HepG2 (cell line): ENCODE measurements around the gene BPIFB2. TPM values are rescaled to one million over a fixed set of nuclear protein-coding genes. Genes with fewer than 3 reads are reported as not detected.
A peak's percentile ranks its signal among the peaks of the same experiment; 100 is the strongest.

ENCODE experiments used
- AGO2 ChIP-seq: fragments of 200-400 bp; formaldehyde crosslinking; optimal IDR thresholded peaks from 2 replicates; pipeline ENCODE3; 2017; ENCODE audit warnings: mild to moderate bottlenecking, low read depth, low read length, moderate library complexity
- AKAP8 ChIP-seq: sonication (generic); formaldehyde crosslinking; IDR thresholded peaks from 2 replicates; pipeline ENCODE4 v1.5.1; 2020; ENCODE audit warnings: mild to moderate bottlenecking, missing genetic modification reagents
- ARID2 ChIP-seq: sonication (generic); formaldehyde crosslinking; IDR thresholded peaks from 2 replicates; pipeline ENCODE4 v1.8.1; 2022; ENCODE audit warnings: mild to moderate bottlenecking, missing genetic modification reagents, borderline replicate concordance
- ATF7-NPFF ChIP-seq: sonication (generic); formaldehyde crosslinking; IDR thresholded peaks from 2 replicates; pipeline ENCODE4 v1.8.1; 2023; ENCODE audit warnings: mild to moderate bottlenecking, low read depth, missing genetic modification reagents, moderate library complexity
- FOXC1 ChIP-seq: sonication (generic); formaldehyde crosslinking; IDR thresholded peaks from 2 replicates; pipeline ENCODE4 v1.8.0; 2022; ENCODE audit warnings: mild to moderate bottlenecking, missing genetic modification reagents, borderline replicate concordance
- GATA4 ChIP-seq: sonication (generic); IDR thresholded peaks from 2 replicates; pipeline ENCODE4 v1.6.1; 2016; ENCODE audit warnings: antibody characterized with exemption, low read depth, borderline replicate concordance
- IRF2 ChIP-seq: IDR thresholded peaks from 2 replicates; pipeline ENCODE4 v1.6.1; 2018; ENCODE audit warnings: missing genetic modification reagents, missing compliant biosample characterization
- KDM2A ChIP-seq: sonication (generic); formaldehyde crosslinking; IDR thresholded peaks from 2 replicates; pipeline ENCODE4 v1.4.0; 2020; ENCODE audit warnings: low read depth, missing genetic modification reagents, borderline replicate concordance
- MTF1 ChIP-seq: sonication (generic); formaldehyde crosslinking; IDR thresholded peaks from 2 replicates; pipeline ENCODE4 v1.5.0; 2020; ENCODE audit warnings: missing genetic modification reagents
- NFE2 ChIP-seq: sonication (generic); formaldehyde crosslinking; IDR thresholded peaks from 2 replicates; pipeline ENCODE4 v1.4.0; 2020; ENCODE audit warnings: missing genetic modification reagents
- POLR2AphosphoS5 ChIP-seq: IDR thresholded peaks from 2 replicates; pipeline ENCODE4 v1.6.1; 2012; ENCODE audit warnings: low read depth, low read length
- RFX5 ChIP-seq: IDR thresholded peaks from 2 replicates; pipeline ENCODE4 v1.6.1; 2011; ENCODE audit warnings: low read depth, low read length, improper control_type of control experiment
- RXRB ChIP-seq: IDR thresholded peaks from 2 replicates; pipeline ENCODE4 v1.6.1; 2016; ENCODE audit warnings: borderline replicate concordance, missing genetic modification reagents, missing compliant biosample characterization
- TGIF2 ChIP-seq: IDR thresholded peaks from 2 replicates; pipeline ENCODE4 v1.6.1; 2016; ENCODE audit warnings: control low read depth, missing compliant biosample characterization
- THAP7 ChIP-seq: sonication (generic); formaldehyde crosslinking; IDR thresholded peaks from 2 replicates; pipeline ENCODE4 v1.8.1; 2023; ENCODE audit warnings: mild to moderate bottlenecking, missing genetic modification reagents
- ZBTB33 ChIP-seq: sonication (generic); formaldehyde crosslinking; IDR thresholded peaks from 2 replicates; pipeline ENCODE4 v1.4.0; 2020; ENCODE audit warnings: missing genetic modification reagents
- ZFP1 ChIP-seq: IDR thresholded peaks from 2 replicates; pipeline ENCODE4 v1.6.1; 2016
- ZNF451 ChIP-seq: sonication (generic); formaldehyde crosslinking; IDR thresholded peaks from 2 replicates; pipeline ENCODE4 v1.5.0; 2020; ENCODE audit warnings: mild to moderate bottlenecking, missing genetic modification reagents
- ZNF547 ChIP-seq: sonication (generic); formaldehyde crosslinking; IDR thresholded peaks from 2 replicates; pipeline ENCODE4 v1.5.1; 2020; ENCODE audit warnings: mild to moderate bottlenecking, missing genetic modification reagents
- ZNF572 ChIP-seq: sonication (generic); formaldehyde crosslinking; IDR thresholded peaks from 2 replicates; pipeline ENCODE4 v1.5.1; 2020; ENCODE audit warnings: mild to moderate bottlenecking, missing genetic modification reagents
- ZNF607 ChIP-seq: sonication (generic); formaldehyde crosslinking; IDR thresholded peaks from 2 replicates; pipeline ENCODE4 v1.5.1; 2020; ENCODE audit warnings: missing genetic modification reagents, mild to moderate bottlenecking, borderline replicate concordance
- ZNF687 ChIP-seq: sonication (generic); formaldehyde crosslinking; IDR thresholded peaks from 2 replicates; pipeline ENCODE4 v1.5.1; 2020; ENCODE audit warnings: mild to moderate bottlenecking, missing genetic modification reagents, moderate library complexity
- ZSCAN21 ChIP-seq: sonication (generic); formaldehyde crosslinking; IDR thresholded peaks from 2 replicates; pipeline ENCODE4 v1.8.0; 2022; ENCODE audit warnings: mild to moderate bottlenecking, missing genetic modification reagents, moderate library complexity, borderline replicate concordance
- polyA plus RNA-seq, 8 experiments: library from polyadenylated mRNA; depleted of rRNA in 3 of 8; stranded (reverse) in 7 of 8; unstranded in 1 of 8; fragments of >200 nt; fragmentation: Illumina TruSeq in 4 of 8; extraction: Trizol in 4 of 8; gene quantifications; 2 replicates each; pipeline versions ENCODE4 v1.2.1 to v1.2.3, GENCODE V29; 2011 to 2016; ENCODE audit warnings: low read depth in 4 of 8, missing spikeins in 1 of 8, mixed read lengths in 1 of 8; ENCODE audit not compliant: insufficient read depth in 1 of 8
- total RNA-seq, 5 experiments: library from RNA; depleted of rRNA; stranded (reverse); fragments of >200 nt; fragmentation: Illumina TruSeq; extraction: Trizol; gene quantifications; 2 replicates each; pipeline ENCODE4 v1.2.3, GENCODE V29; 2016; ENCODE audit warnings: low read depth in 1 of 5

The BPIFB2 gene
- total and polyA plus RNA-seq, 2 of the 13 experiments (the other 11 are each of a cell fraction or from before 2014, with no cell fraction given): 54.5 to 902 TPM

- 0 out of 2 replicates have a peak, but pooled peaks have one; percentile 23 for TF ChIP-seq FOXC1 (CRISPR knock-in tag)
- TF ChIP-seq ZBTB33 (CRISPR knock-in tag): no peak
- TF ChIP-seq RXRB (CRISPR knock-in tag): no peak
- no peak for TF ChIP-seq ZNF451 (CRISPR knock-in tag)
- TF ChIP-seq ZSCAN21 (CRISPR knock-in tag): no peak
- TF ChIP-seq ZNF687 (CRISPR knock-in tag): peak; percentile 34; the same call in 1 of the 2 replicates
- no peak for TF ChIP-seq ZNF547 (CRISPR knock-in tag)
- TF ChIP-seq POLR2AphosphoS5: peak; percentile 46; the same call in 1 of the 2 replicates
- TF ChIP-seq IRF2: no peak
- no peak for TF ChIP-seq NFE2 (CRISPR knock-in tag)
- 0 out of 2 replicates have a peak, but pooled peaks have one; percentile 66 for TF ChIP-seq ZNF572 (CRISPR knock-in tag)
- 0 out of 2 replicates have a peak, but pooled peaks have one; percentile 46 for TF ChIP-seq THAP7
- no peak for TF ChIP-seq ZNF607 (CRISPR knock-in tag)
- TF ChIP-seq RFX5: no peak
- TF ChIP-seq KDM2A (CRISPR knock-in tag): 0 out of 2 replicates have a peak, but pooled peaks have one; percentile 18
- peak; percentile 85 for TF ChIP-seq AGO2
- 0 out of 2 replicates have a peak, but pooled peaks have one; percentile 11 for TF ChIP-seq GATA4
- TF ChIP-seq TGIF2 (CRISPR knock-in tag): no peak
- no peak for TF ChIP-seq ZFP1
- TF ChIP-seq AKAP8 (CRISPR knock-in tag): peak; percentile 90
- no peak for TF ChIP-seq MTF1 (CRISPR knock-in tag)
- no peak for TF ChIP-seq ARID2 (CRISPR knock-in tag)
- no peak for TF ChIP-seq ATF7-NPFF (CRISPR knock-in tag)
Measured at GRCh38 chr20:33022694-33023438, 15.4 kb downstream of the BPIFB2 start (continued).
